GM03348 (cell line): ENCODE data around the gene C3AR1.
"Not testable (repeated sequence)": the region's sequence is repeated elsewhere in the genome, so short reads cannot be mapped to it uniquely, and the experiment has no call there.

Experiments
- DNase-seq: peaks from one replicate; pipeline ENCODE4 v3.0.0; 2012; ENCODE audit warnings: low spot score

C3AR1 gene

GRCh38 chr12:8065991-8066594 is at the start of gene C3AR1:
Gene C3AR1, minus strand, starts transcription at chr12:8066359. Its CDS starts 6,174 bp downstream, at chr12:8060185.
- peak; percentile 58 for DNase-seq

DNA sequence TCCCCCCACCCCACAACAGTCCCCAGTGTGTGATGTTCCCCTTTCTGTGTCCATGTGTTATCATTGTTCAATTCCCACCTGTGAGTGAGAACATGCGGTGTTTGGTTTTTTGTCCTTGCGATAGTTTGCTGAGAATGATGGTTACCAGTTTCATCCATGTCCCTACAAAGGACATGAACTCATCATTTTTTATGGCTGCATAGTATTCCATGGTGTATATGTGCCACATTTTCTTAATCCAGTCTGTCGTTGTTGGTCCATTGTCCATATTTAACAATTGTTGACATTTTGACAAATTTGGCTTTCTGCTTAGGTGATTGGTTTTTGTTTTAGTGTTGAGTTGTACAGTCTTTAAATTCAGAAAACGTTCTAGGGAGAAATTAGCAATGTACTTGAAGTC is 47.0 kb upstream of the C3AR1 start:
- DNase-seq = not testable (repeated sequence)

DNA sequence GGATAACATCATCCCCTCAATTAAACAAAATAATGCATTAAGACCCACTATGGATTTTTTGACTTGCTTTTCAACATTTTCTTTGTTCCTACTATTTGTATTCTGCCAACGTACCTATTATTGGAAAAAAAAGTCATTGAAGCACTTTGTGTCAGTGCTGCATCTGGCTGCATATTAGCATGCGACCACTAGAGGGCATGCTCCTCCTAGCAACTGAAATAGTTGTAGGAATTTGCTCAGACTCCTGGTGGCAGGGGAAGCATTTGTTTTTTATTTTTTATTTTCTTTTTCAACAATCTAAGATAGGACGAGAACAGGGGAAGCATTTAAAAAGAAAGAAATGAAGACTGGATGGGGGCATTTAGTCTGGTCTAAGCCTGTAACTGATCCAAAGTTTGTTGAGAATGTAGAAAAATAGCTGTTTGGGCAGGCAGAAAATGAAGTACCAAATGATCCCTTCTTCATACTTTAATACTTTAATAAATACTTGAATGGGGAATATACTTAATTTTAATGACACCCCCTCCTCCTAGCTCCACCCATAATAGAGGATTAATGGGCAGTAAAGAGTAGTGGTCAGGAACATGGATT is 42.7 kb upstream of the C3AR1 start:
- peak; percentile 83 for DNase-seq

GRCh38 chr12:8099235-8099634 is 33.1 kb upstream of the C3AR1 start:
- no peak for DNase-seq

- no peak for DNase-seq
Observed at GRCh38 chr12:8096281-8096915, 30.2 kb upstream of the C3AR1 start.

DNA sequence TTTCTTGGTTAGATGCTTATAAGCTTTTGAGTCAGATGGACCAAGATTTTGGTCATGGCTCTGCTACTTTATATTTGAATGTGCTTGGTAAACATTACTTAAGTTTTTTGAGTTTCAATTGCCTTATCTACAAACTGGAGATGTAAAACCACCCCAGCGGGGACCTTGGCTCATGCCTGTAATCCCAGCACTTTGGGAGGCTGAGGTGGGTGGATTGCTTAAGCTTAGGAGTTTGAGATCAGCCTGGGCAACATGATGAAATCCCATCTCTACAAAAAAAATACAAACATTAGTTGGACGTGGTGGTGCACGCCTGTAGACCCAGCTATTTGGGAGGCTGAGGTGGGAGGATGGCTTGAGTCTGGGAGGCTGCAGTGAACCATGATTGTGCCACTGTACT is 27.1 kb upstream of the C3AR1 start:
- no peak for DNase-seq

GRCh38 chr12:8089716-8090115 is 23.6 kb upstream of the C3AR1 start:
- DNase-seq = no peak

DNA sequence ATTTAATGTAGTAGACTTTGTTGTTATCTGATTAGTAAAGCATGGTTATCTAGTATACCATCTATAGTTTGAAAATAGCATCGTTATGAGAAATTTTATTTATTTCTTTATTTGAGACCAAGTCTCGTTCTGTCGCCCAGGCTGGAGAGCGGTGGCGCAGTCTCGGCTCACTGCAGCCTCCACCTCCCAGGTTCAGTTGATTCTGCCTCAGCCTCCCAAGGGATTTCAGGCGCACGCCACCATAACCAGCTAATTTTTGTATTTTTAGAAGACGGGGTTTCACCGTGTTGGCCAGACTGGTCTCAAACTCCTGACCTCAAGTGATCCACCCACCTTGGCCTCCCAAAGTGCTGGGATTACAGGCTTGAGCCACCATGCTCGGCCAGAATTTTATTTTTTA is 23.1 kb upstream of the C3AR1 start:
- DNase-seq = not testable (repeated sequence)

- no peak for DNase-seq
Observed at GRCh38 chr12:8088574-8088973, 22.4 kb upstream of the C3AR1 start.

DNA sequence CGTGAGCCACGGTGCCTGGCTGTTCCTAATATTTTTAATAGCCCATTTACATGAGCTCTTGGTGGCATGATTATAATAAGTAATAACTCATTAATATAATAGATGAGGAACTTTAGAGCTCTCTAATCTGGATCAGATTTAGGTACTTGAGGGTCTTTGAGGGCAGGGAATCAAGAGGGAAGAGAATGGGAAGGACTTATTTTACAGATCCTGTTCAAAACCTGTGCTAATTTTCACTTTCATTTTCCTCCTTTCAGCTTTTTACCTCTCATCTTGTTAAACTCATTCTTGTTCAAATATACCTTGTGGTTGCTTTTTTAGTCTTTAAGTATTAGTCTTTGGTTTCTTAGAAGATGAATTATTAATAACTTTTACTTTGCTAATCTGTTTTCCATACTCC is 21.5 kb upstream of the C3AR1 start:
- DNase-seq = no peak

DNA sequence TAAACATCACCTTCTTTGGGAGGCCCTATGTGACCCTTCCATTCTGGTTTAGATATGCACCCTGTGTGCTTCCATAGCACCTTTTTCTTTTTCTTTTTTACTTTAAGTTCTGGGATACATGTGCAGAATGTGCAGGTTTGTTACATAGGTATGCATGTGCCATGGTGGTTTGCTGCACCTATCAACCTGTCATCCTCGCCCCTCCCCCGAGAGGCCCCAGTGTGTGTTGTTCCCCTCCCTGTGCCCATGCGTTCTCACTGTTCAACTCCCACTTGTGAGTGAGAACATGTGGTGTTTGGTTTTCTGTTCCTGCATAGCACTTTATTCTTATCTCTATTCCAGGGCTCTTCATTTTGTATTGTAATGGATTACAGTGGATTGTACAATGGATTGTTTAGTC is 18.2 kb upstream of the C3AR1 start:
- DNase-seq = not testable (repeated sequence)

DNA sequence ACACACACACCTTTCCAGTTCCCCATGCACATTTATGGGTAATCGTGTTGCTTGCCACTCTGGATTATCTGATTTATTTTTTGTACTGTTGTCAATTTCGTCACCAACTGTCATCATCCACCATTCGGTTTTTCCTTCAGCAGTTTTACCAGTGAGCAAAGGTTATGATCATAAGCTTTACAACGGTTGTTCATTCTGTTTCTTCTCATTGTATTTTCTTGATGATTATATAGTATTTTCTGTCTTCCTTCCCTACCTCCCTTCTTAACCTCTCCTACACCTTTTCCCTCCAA is 16.6 kb upstream of the C3AR1 start:
- DNase-seq = peak; percentile 11

GRCh38 chr12:8081251-8081920 is 15.2 kb upstream of the C3AR1 start:
- DNase-seq = no peak

DNA sequence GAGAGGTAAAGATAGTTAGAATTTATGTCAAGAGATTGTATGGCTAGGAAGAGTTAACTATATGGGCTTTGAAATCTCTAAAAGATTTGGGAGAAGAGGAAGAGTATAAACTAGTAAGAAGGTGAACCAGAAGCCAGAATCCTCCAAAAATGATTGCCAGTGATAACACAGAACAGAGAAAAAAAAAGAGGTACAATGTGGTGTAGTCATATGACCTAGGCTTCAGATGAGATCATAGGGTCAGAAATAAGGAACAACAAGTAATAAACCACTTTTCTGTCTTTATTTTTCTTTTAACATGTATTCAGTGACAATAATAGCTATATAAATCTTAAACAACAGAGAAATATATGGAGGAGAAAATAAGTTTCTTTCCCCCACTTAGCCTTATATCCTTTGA is 14.0 kb upstream of the C3AR1 start:
- DNase-seq = no peak

GRCh38 chr12:8078916-8079315 is 12.8 kb upstream of the C3AR1 start:
- DNase-seq = no peak

- peak; percentile 33 for DNase-seq
Observed at GRCh38 chr12:8078398-8078797, 12.2 kb upstream of the C3AR1 start.

- peak; percentile 28 for DNase-seq
Observed at GRCh38 chr12:8077207-8077606, 11.0 kb upstream of the C3AR1 start.

GRCh38 chr12:8076366-8076765 is 10.2 kb upstream of the C3AR1 start:
- no peak for DNase-seq

GRCh38 chr12:8075935-8076334 is 9.8 kb upstream of the C3AR1 start:
- no peak for DNase-seq

DNA sequence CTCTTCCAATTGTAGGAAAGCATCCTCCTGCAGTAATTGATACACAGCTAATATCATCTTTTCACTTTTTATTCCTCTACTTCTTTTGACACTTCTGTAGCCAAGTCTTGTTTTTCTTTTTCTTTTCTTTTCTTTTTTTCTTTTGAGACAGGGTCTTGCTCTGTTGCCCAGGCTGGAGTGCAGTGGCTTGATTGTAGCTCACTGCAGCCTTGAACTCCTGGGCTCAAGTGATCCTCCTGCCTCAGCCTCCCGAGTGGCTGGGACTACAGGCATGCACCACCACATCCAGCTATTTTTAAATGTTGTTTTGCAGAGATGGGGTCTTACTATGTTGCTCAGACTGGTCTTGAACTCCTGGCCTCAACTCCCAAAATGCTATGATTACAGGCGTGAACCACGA is 5.7 kb upstream of the C3AR1 start:
- not testable (repeated sequence) for DNase-seq

DNA sequence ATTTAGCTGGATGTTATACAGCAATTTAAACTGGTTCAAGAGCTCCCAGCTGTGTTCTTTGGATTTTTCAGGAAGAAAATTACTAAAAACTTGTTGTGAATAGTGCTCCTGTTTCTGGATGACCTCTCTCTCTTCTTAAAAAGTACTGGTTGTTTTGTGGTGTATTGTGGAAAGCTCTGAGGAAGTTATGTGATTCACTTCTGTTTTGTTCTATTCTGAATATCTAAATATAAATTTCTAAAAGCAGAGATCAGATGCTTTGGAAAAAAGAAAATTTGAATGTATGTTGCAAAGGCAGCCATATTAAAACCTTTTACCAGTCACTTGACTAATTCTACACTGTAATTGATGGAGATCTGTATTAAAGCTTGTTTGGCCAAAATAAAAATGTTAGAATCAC is 3.4 kb upstream of the C3AR1 start:
- no peak for DNase-seq

- no peak for DNase-seq
Observed at GRCh38 chr12:8064131-8064530, 2.0 kb downstream of the C3AR1 start.

- DNase-seq = no peak
Observed at GRCh38 chr12:8058506-8058905, 7.7 kb downstream of the C3AR1 start.
